Measurements from ENCODE around the gene ZBTB9.

The ZBTB9 gene, protein sequence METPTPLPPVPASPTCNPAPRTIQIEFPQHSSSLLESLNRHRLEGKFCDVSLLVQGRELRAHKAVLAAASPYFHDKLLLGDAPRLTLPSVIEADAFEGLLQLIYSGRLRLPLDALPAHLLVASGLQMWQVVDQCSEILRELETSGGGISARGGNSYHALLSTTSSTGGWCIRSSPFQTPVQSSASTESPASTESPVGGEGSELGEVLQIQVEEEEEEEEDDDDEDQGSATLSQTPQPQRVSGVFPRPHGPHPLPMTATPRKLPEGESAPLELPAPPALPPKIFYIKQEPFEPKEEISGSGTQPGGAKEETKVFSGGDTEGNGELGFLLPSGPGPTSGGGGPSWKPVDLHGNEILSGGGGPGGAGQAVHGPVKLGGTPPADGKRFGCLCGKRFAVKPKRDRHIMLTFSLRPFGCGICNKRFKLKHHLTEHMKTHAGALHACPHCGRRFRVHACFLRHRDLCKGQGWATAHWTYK
- total RNA-seq, result 8.2 to 11.0 (median 9.0) reads per million in 4 donors

DNA sequence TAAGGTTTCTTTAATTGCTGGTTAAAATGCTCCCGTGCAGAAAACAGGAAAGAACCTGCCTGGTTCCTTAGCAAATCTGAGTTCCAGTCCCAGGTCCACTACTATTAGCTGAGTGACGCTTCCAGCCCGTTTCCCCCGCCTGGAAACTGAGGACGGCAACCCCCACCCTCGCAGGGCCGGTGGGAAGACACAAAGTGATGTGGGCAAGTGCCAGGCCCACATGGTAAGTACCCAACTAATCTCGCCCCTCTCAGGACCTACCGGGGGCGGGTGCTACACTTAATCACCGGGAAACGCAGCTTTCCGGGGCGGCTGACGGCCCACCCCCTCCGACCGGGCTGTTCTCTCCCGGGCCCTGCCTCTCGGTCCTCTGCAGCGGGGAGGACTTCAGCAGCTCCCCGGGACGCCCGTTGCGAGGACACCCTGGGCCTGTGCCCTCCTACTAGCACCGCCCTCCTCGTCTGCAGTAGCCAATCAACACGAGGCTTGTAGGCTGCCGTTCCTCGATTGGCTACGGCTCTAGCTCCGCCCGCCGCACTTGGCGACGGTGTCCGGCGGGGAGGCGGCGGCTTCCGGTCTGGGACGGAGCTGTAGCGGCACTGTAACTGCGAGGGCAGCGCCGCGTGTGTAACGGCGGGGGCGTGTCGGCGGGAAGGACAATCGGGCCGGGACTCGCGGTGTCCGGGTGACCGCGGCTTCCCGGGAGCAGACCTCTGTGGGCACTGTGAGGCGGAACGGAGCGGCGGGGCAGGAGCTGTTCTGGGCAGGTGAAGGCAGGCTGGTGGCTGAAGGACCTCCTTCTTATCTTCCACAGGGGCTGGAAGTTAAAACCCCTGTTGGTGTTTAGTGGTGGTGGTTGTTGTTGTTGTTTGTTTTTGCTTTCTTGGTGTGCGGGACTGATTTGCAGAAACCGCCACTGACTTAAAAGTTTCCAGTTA lies at the start of gene ZBTB9:
Gene ZBTB9 (plus strand): TSS at position 568 of the 938 bp plus-strand sequence. CDS start 525 bp downstream, outside the sequence.
- peak; percentile 92 to 96 (median 92) for DNase-seq

- DNase-seq, result no peak
These were observed 49.5 kb upstream of the ZBTB9 start for GRCh38 chr6:33404884-33405283.

DNA sequence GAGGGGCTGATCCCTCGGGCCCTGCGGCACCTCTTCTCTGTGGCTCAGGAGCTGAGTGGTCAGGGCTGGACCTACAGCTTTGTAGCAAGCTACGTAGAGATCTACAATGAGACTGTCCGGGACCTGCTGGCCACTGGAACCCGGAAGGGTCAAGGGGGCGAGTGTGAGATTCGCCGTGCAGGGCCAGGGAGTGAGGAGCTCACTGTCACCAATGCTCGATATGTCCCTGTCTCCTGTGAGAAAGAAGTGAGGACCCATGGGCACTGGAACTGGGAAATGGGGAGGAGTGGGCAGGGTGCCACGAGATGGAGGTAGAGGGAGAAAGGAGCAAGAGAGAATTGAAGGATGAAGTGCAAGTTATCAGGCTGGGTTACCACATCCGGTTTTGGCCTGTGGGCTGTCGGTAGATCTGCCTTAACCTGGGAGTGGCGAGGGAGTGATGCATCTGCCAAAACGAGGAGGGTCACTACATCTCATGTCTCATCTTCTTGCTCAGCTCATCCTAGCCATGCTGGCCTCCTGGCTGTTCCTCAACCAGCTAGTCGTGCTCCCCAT lies 48.9 kb upstream of the ZBTB9 start:
- no peak for DNase-seq

DNA sequence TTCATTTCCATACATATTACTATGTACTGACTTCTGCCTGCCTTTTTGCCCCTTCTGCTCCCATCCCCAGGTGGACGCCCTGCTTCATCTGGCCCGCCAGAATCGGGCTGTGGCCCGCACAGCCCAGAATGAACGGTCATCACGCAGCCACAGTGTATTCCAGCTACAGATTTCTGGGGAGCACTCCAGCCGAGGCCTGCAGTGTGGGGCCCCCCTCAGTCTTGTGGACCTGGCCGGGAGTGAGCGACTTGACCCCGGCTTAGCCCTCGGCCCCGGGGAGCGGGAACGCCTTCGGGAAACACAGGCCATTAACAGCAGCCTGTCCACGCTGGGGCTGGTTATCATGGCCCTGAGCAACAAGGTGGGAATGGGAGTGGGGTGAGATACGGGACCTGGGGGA lies 48.2 kb upstream of the ZBTB9 start:
- DNase-seq, result no peak

DNA sequence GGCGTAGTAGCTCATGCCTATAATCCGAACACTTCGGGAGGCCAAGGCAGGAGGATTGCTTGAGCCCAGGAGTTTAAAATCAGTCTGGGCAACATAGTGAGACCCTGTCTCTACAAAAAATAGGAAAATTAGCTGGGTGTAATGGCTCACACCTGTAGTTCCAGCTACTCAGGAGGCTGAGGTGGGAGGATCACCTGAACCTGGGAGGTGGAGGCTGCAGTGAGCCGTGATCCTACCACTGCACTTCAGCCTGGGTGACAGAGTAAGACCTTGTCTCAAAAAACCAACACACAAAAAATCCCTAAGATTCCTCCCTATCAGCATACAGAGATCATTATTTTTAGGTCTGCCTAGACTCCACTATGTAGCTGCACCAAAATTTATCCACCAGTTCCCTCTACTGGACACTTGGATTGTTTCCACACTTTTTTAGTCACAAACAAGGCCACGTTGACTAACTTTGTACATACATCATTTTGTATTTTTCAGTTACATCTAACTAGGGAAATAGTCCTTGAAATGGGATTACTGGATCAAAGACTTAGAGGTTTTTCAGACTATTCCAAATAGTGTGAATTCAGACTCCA lies 47.2 kb upstream of the ZBTB9 start:
- no peak for DNase-seq

- DNase-seq, result peak; percentile 95 to 99 (median 98)
These were observed 44.2 kb upstream of the ZBTB9 start for GRCh38 chr6:33410050-33410710.

- DNase-seq, result no peak
These were observed 43.4 kb upstream of the ZBTB9 start, which contains the start of gene PHF1 for GRCh38 chr6:33410711-33411631. Gene PHF1, plus strand, starts transcription at chr6:33411014. Its CDS starts 1,250 bp downstream, at chr6:33412264.

DNA sequence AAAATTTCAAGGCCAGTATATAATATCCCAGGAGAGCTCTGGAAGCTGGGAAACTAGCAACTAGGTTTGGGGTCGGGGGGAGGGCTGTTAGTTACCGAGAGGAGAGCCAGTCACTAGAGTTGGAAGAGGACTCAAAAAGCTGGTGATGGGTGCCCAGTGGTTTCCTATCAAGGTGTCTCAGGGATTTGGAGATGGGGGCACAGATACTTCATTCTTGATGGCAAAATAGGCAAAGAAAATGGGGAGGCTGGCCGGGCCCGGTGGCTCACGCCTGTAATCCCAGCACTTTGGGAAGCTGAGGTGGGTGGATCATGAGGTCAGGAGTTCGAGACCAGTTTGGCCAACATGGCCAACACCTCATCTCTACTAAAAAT lies 42.8 kb upstream of the ZBTB9 start:
- no peak for DNase-seq

- DNase-seq, result no peak
These were observed 42.0 kb upstream of the ZBTB9 start for GRCh38 chr6:33412140-33413009.

GRCh38 chr6:33413241-33414120 lies 40.9 kb upstream of the ZBTB9 start:
- DNase-seq, result no peak

DNA sequence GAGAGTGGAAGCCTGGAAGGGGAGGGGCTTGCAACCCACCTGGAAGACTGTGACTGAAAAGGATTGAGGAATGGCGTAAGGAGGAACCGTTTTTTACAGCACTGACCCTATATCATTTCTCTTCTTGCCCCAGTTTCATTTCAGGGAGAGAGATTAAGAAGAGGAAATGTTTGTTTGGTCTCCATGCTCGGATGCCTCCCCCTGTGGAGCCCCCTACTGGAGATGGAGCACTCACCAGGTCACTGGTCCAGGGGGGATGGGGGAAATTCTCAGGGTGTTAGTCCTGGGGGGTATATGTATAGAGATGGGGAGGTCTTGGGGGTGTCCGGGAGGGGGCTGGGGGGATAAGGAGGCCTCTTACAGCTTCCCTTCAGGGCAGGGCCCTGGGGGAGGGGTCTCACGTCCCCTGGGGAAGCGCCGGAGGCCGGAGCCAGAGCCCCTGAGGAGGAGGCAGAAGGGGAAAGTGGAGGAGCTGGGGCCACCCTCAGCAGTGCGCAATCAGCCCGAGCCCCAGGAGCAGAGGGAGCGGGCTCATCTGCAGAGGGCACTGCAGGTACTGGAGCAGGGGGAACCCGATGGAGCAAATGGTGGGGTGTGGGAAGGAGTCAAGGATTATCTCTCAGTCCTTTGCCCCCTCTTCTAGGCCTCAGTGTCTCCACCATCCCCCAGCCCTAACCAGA lies 39.6 kb upstream of the ZBTB9 start:
- no peak for DNase-seq

GRCh38 chr6:33415831-33416230 lies 38.5 kb upstream of the ZBTB9 start:
- no peak for DNase-seq

DNA sequence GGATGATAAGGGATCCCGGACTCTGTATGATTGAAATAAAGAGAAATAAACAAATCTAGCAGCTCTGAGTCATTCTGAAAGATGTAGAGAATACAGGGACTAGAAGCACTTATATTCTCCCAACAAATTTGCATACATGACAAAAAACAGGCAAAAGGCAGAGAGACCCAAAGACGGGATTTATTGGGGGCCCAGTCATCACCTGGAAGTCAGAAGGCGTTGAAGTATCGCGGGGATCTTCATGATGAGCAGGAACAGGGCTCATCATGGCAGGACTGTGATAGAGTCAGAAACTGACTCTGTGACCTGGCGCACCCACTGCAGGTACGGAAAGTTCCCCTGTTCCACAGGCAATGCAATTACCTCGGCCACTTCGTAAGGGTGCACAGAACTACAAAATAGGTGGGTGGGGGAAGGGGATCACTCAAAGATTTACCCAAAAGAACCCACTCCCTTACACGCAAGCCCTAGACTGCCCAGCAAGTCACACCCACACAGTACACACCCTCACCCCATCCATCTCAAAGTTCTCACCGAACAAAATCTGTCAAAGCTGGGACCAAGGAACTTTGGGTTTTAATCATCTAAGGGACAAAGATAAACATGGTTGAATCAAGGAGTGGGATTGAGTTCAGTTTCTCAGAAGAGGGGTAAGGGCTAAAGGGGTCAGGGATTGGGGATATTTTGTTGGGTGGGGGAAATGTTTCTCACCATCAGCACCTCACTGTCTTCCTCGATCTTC lies 37.8 kb upstream of the ZBTB9 start:
- peak in 1 of 5 donors; percentile 44 for DNase-seq

GRCh38 chr6:33417128-33417902 lies 37.1 kb upstream of the ZBTB9 start:
- DNase-seq, result no peak

DNA sequence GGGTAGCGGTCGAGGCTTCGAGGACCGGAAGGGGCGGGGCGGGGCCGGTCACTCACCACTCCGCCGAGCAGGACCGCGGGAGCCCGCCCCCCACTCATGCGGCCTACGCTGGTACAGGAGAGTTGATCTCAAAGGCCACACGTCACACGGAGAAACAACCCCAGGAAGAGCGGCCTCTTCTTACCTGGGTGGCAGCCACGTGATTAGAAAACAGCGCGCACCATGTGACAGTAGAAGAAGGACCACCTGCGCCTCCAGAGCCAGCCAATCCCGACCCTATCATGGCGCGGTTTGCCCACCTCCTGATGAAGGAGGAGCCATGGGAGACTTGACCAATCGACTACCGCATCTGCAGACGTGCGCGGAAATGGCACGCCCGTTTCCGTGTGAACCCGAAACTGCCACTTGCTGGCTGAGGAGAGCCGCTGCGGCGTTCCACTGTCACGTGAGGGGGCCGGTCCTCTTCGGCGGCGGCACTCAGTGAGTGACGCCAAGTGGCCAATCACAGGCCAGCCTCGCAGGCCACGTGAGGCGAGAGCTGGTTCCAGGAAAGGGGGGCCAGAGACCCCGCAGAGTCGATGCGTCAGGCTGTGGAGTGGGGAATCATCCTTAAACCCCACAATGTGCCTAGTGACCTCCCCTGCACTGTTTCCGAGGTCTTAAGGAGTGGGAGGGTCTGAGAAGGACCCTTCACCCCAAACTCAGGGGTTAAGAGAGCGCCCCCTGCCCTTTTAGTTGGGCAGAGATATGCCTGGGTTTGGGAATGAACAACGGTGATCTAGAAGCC lies 36.3 kb upstream of the ZBTB9 start, which contains the start of gene CUTA:
Gene CUTA (minus strand): TSS at position 205 of the 787 bp plus-strand sequence. CDS start 107 bp downstream, at position 98.
- peak; percentile 99 to 100 (median 99) for DNase-seq
